Ectodermal cell (in vitro differentiated cells): ENCODE data around the gene DARS1.
"Not testable (repeated sequence)": the region's sequence is repeated elsewhere in the genome, so short reads cannot be mapped to it uniquely, and the experiment has no call there.

Experiments used
- H3K27ac ChIP-seq: 2 replicates; pipeline ENCODE4 v1.7.0; 2013; ENCODE audit warnings: mild to moderate bottlenecking, low read depth, low read length; ENCODE audit not compliant: insufficient read depth, poor library complexity, severe bottlenecking
- H3K27me3 ChIP-seq: 2 replicates; pipeline ENCODE4 v1.7.0; 2013; ENCODE audit warnings: mild to moderate bottlenecking, low read length; ENCODE audit not compliant: insufficient read depth, control insufficient read depth, poor library complexity, severe bottlenecking
- H3K36me3 ChIP-seq: one replicate; pipeline ENCODE4 v1.7.0; 2013; ENCODE audit warnings: low read length; ENCODE audit not compliant: control insufficient read depth, insufficient read depth
- H3K4me1 ChIP-seq: one replicate; pipeline ENCODE4 v1.7.0; 2013; ENCODE audit warnings: low read length; ENCODE audit not compliant: control insufficient read depth, insufficient read depth
- H3K4me3 ChIP-seq: 2 replicates; pipeline ENCODE4 v1.7.0; 2013; ENCODE audit warnings: low read depth, low read length, control low read depth; ENCODE audit not compliant: insufficient read depth
- H3K9me3 ChIP-seq: 2 replicates; pipeline ENCODE4 v1.7.0; 2013; ENCODE audit warnings: mild to moderate bottlenecking, low read length, moderate library complexity; ENCODE audit not compliant: control insufficient read depth
- WGBS, 2 experiments: methylation state at CpG; one replicate each; pipeline ENCODE4 v1.1.7; 2013; ENCODE audit warnings: missing lambda C conversion rate in 2 of 2; 5-methylcytosine and 5-hydroxymethylcytosine counted together

DARS1 gene

GRCh38 chr2:135964404-135964803 lies 21.0 kb downstream of the DARS1 start:
- not testable (repeated sequence) for H3K9me3 ChIP-seq, H3K27me3 ChIP-seq, H3K36me3 ChIP-seq, H3K27ac ChIP-seq, H3K4me3 ChIP-seq
- 88 to 93% methylated on average over 10 to 11 of the region's 11 CpGs for WGBS, 2 experiments
- H3K4me1 ChIP-seq: peaks cover 12% of the 10 kb centered on the region

GRCh38 chr2:135963841-135964240 lies 21.6 kb downstream of the DARS1 start:
- no peaks in the 10 kb centered on the region for H3K9me3 ChIP-seq
- WGBS, 2 experiments: 95 to 96% methylated on average over 11 of the region's 11 CpGs
- H3K4me1 ChIP-seq: peaks cover 12% of the 10 kb centered on the region
- peaks cover 6% of the 10 kb centered on the region for H3K36me3 ChIP-seq
- H3K4me3 ChIP-seq: no peak overlapping the region
- H3K27ac ChIP-seq: no peak overlapping the region
- no peaks in the 10 kb centered on the region for H3K27me3 ChIP-seq

GRCh38 chr2:135962366-135963123 lies 22.9 kb downstream of the DARS1 start:
- Histone ChIP-seq H3K27me3 (no peaks in the 10 kb centered on the region), H3K4me1 (peaks cover 12% of the 10 kb centered on the region), H3K36me3 (peaks cover 6% of the 10 kb centered on the region), H3K4me3 (no peak overlapping the region), H3K9me3 (no peaks in the 10 kb centered on the region), H3K27ac (peak overlapping the region; percentile 39)
- 80 to 85% methylated on average over 2 to 4 of the region's 4 CpGs for WGBS, 2 experiments

GRCh38 chr2:135960656-135961551 lies 24.5 kb downstream of the DARS1 start:
- 59 to 64% methylated on average over 4 to 5 of the region's 5 CpGs for WGBS, 2 experiments
- Histone ChIP-seq H3K27ac (no peak overlapping the region), H3K27me3 (no peaks in the 10 kb centered on the region), H3K9me3 (no peaks in the 10 kb centered on the region), H3K4me3 (no peak overlapping the region), H3K4me1 (peaks cover 12% of the 10 kb centered on the region), H3K36me3 (peaks cover 6% of the 10 kb centered on the region)

GRCh38 chr2:135960150-135960549 lies 25.3 kb downstream of the DARS1 start:
- Histone ChIP-seq H3K27ac (no peak overlapping the region), H3K4me3 (no peak overlapping the region), H3K36me3 (peaks cover 6% of the 10 kb centered on the region), H3K4me1 (peaks cover 12% of the 10 kb centered on the region), H3K27me3 (no peaks in the 10 kb centered on the region), H3K9me3 (no peaks in the 10 kb centered on the region)
- 96% methylated on average over 4 of the region's 5 CpGs; no CpG with 5 or more reads in 1 of the 2 experiments for WGBS, 2 experiments

GRCh38 chr2:135958927-135959326 lies 26.5 kb downstream of the DARS1 start:
- H3K4me1 ChIP-seq: peaks cover 12% of the 10 kb centered on the region
- H3K9me3 ChIP-seq, H3K27me3 ChIP-seq, H3K36me3 ChIP-seq, H3K27ac ChIP-seq, H3K4me3 ChIP-seq: not testable (repeated sequence)
- WGBS, 2 experiments: 87 to 92% methylated on average over 6 of the region's 6 CpGs

- H3K4me1 ChIP-seq: no peaks in the 10 kb centered on the region
- 91% methylated on average over 3 of the region's 5 CpGs for WGBS, 2 experiments
- no peak overlapping the region for H3K27ac ChIP-seq
- no peaks in the 10 kb centered on the region for H3K9me3 ChIP-seq
- H3K27me3 ChIP-seq: no peaks in the 10 kb centered on the region
- peaks cover 4% of the 10 kb centered on the region for H3K36me3 ChIP-seq
- H3K4me3 ChIP-seq: no peak overlapping the region
Observed at GRCh38 chr2:135954020-135954601, 31.3 kb downstream of the DARS1 start.

GRCh38 chr2:135952891-135953290 lies 32.5 kb downstream of the DARS1 start:
- Histone ChIP-seq H3K9me3 (no peaks in the 10 kb centered on the region), H3K4me1 (no peaks in the 10 kb centered on the region), H3K36me3 (peaks cover 4% of the 10 kb centered on the region), H3K4me3 (no peak overlapping the region), H3K27me3 (no peaks in the 10 kb centered on the region), H3K27ac (no peak overlapping the region)
- 95 to 97% methylated on average over 2 to 4 of the region's 5 CpGs for WGBS, 2 experiments

GRCh38 chr2:135951041-135951583 lies 34.3 kb downstream of the DARS1 start:
- WGBS, 2 experiments: 94% methylated on average over 3 of the region's 3 CpGs
- Histone ChIP-seq H3K4me1 (no peaks in the 10 kb centered on the region), H3K27ac (no peak overlapping the region), H3K4me3 (no peak overlapping the region), H3K9me3 (no peaks in the 10 kb centered on the region), H3K36me3 (peaks cover 4% of the 10 kb centered on the region), H3K27me3 (no peaks in the 10 kb centered on the region)
